ENCODE results near the gene CREM.
A peak's percentile ranks its signal among the peaks of the same experiment; 100 is the strongest.

CREM gene

DNA sequence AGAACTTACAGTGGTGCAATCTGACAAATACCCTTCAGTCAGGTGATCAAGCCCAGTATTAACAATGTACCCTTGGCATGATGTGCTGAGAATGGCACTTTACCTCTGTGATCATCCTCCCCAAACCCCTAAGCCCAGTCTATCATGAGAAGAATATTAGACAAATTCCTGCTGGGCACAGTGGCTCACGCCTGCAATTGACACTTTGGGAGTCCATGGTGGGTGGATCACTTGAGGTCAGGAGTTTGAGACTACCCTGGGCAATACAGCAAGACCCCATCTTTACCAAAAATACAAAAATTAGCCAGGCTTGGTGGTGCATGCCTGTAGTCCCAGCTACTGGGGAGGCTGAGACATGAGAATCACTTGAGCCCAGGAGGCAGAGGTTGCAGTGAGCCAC, 29.1 kb upstream of the CREM start:
- Histone ChIP-seq H3K36me3 (ENCODE audit: insufficient read depth, low read length) (no peaks in the 10 kb centered on the region), H3K9ac (ENCODE audit: low read depth, low read length) (no peak overlapping the region), H3K4me1 (ENCODE audit: insufficient read depth, low read length) (no peaks in the 10 kb centered on the region), H3K4me3 (ENCODE audit: low read length) (no peak overlapping the region), H3K27ac (ENCODE audit: low read depth, low read length) (no peak overlapping the region), H3K27me3 (ENCODE audit: insufficient read depth, low read length) (no peaks in the 10 kb centered on the region), H3K9me3 (ENCODE audit: insufficient read depth, low read depth, low read length) (0 out of 2 replicates have a peak, but pooled peaks cover 5% of the 10 kb centered on the region)
- 82% methylated on average over 1 of the region's 1 CpG for WGBS

DNA sequence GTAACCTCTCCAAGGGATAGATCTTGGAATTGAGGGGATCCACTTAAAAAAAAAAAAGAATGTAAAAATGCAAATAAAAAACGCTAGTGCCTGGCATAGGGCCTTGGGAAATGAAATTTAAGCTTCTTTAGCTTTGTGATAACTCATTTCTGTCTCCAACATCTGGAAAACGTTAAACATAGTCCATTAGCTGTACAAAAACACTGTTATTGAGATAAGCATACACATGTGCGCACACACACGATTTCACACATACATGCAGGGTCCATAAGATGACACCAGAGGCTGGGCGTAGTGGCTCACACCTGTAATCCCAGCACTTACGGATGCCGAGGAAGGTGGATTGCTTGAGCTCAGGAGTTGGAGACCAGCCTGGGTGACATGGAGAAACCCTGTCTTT, 22.8 kb upstream of the CREM start:
- Histone ChIP-seq H3K4me3 (ENCODE audit: low read length) (no peak overlapping the region), H3K9me3 (ENCODE audit: insufficient read depth, low read depth, low read length) (no peaks in the 10 kb centered on the region), H3K27me3 (ENCODE audit: insufficient read depth, low read length) (no peaks in the 10 kb centered on the region), H3K27ac (ENCODE audit: low read depth, low read length) (no peak overlapping the region), H3K9ac (ENCODE audit: low read depth, low read length) (no peak overlapping the region), H3K36me3 (ENCODE audit: insufficient read depth, low read length) (no peaks in the 10 kb centered on the region), H3K4me1 (ENCODE audit: insufficient read depth, low read length) (no peaks in the 10 kb centered on the region)
- 82% methylated on average over 7 of the region's 7 CpGs for WGBS

DNA sequence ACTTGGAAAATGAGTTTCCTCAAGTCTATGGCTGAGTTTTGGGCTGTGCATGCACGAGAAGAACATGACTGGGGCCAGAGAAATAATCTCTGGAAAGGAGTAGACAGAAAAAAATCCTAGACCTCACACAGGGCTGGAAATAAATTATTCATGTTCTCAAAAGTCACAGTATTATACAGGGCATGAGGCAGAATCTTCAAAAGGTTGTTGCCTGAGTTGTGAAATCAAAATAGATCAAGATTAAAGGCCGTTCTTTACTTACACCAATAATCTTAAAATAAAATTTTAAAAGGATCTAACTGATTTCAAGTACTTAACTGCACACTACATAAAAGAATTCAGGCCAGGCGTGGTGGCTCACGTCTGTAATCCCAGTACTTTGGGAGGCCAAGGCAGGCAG, 14.1 kb upstream of the CREM start:
- no peak overlapping the region for H3K4me3 ChIP-seq (ENCODE audit: low read length)
- WGBS: 91% methylated on average over 4 of the region's 4 CpGs
- no peak overlapping the region for H3K9ac ChIP-seq (ENCODE audit: low read depth, low read length)
- no peaks in the 10 kb centered on the region for H3K27me3 ChIP-seq (ENCODE audit: insufficient read depth, low read length)
- H3K27ac ChIP-seq (ENCODE audit: low read depth, low read length): no peak overlapping the region
- H3K36me3 ChIP-seq (ENCODE audit: insufficient read depth, low read length): no peaks in the 10 kb centered on the region
- H3K9me3 ChIP-seq (ENCODE audit: insufficient read depth, low read depth, low read length): no peaks in the 10 kb centered on the region
- H3K4me1 ChIP-seq (ENCODE audit: insufficient read depth, low read length): no peaks in the 10 kb centered on the region

DNA sequence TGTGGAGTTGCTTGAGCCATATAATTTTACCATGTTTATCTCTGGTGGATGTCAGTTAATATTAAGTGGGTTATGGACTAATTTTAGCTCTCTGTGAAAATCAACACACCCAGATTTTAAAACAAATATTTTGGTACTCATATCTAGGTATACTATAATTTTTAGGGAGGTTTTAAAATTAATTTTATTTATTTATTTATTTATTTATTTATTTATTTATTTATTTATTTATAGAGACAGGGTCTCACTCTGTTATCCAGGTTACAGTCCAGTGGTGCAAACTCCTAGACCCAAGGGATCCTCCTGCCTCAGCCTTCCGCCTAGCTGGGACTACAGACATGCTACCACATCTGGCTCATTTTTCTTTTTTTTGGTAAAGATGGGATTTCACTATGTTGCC, 7.3 kb upstream of the CREM start:
- no peaks in the 10 kb centered on the region for H3K4me1 ChIP-seq (ENCODE audit: insufficient read depth, low read length)
- H3K27ac ChIP-seq (ENCODE audit: low read depth, low read length): no peak overlapping the region
- H3K36me3 ChIP-seq (ENCODE audit: insufficient read depth, low read length): no peaks in the 10 kb centered on the region
- H3K9me3 ChIP-seq (ENCODE audit: insufficient read depth, low read depth, low read length): no peaks in the 10 kb centered on the region
- H3K9ac ChIP-seq (ENCODE audit: low read depth, low read length): no peak overlapping the region
- 94% methylated on average over 1 of the region's 1 CpG for WGBS
- H3K27me3 ChIP-seq (ENCODE audit: insufficient read depth, low read length): no peaks in the 10 kb centered on the region
- H3K4me3 ChIP-seq (ENCODE audit: low read length): no peak overlapping the region

DNA sequence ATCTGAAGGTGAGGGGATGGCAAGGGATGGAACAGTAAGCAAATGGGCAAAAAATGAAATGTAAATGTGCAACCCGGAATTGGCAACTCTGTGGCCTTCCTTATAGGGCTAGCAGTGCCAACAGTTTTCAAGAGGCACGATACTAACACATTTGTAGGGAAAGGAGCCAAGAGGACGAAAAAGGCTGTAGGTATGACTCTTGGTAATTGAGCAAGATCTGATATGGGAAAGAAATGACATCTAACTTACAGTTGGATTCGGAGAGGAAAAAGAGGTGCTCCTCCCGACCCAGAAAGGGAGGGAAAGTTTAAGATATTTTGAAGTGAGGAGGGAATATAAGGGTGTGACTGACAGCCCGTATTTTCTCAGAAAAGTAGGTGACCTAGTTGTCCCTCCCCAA, 2.1 kb upstream of the CREM start:
- Histone ChIP-seq H3K36me3 (ENCODE audit: insufficient read depth, low read length) (no peaks in the 10 kb centered on the region), H3K4me3 (ENCODE audit: low read length) (no peak overlapping the region), H3K9me3 (ENCODE audit: insufficient read depth, low read depth, low read length) (no peaks in the 10 kb centered on the region), H3K9ac (ENCODE audit: low read depth, low read length) (no peak overlapping the region), H3K27ac (ENCODE audit: low read depth, low read length) (no peak overlapping the region), H3K27me3 (ENCODE audit: insufficient read depth, low read length) (no peaks in the 10 kb centered on the region), H3K4me1 (ENCODE audit: insufficient read depth, low read length) (no peaks in the 10 kb centered on the region)
- 90% methylated on average over 5 of the region's 6 CpGs for WGBS

DNA sequence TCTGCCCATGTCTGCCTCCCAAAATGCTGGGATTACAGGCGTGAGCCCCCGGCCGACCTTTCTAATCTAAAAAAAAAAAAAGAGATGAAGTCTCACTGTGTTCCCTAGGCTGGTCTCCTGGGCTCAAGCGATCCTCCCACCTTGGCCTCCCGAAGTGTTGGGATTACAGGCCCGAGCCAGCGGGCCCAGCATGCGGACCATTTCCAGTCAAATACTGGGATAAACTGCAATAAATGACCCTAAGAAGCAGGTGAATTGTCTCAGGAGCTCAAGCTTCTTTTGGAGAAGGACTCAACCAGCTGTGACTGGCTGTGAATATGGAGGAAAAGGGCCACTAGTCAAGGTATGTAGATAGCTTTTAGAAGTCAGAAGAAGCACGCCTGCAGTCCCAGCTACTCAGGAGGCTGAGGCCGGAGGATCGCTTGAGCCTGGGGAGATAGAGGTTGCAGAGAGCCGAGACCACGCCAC, 550 bp upstream of the CREM start:
- Histone ChIP-seq H3K9me3 (ENCODE audit: insufficient read depth, low read depth, low read length) (no peaks in the 10 kb centered on the region), H3K27ac (ENCODE audit: low read depth, low read length) (no peak overlapping the region; the same call in 1 of the 2 replicates), H3K9ac (ENCODE audit: low read depth, low read length) (peak overlapping the region; percentile 70), H3K36me3 (ENCODE audit: insufficient read depth, low read length) (no peaks in the 10 kb centered on the region), H3K27me3 (ENCODE audit: insufficient read depth, low read length) (no peaks in the 10 kb centered on the region), H3K4me3 (ENCODE audit: low read length) (peak overlapping the region; percentile 63), H3K4me1 (ENCODE audit: insufficient read depth, low read length) (no peaks in the 10 kb centered on the region)
- 82% methylated on average over 13 of the region's 13 CpGs for WGBS

DNA sequence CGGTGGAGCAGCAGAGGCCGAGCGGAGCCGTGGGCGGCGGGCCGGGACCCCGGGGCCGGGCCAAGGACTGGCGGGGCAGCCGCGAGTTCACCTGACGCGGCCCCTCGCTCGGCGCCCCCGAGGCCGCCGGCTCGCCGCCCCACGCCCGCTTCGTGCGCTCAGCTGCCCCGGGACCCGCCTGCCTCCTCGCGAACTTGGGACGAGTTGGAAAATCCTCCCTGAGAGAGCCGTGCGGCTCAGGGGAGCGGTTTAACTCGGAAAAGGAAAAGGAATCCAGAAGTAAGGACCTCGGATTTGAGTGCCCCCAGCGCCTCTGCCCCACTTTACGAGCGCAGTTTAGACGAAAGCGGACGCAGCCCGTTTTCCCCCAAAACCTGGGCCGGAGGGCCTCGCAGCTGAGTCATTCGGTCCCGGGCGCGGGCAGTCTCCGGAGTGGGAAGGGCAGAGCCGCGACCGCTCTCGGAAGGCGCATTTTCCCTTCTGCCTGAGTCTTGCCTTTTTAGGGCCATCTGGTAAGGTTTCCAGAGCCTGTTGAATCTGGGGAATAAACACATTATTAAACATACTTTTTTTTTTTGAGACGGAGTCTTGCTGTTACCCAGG, 744 bp downstream of the CREM start:
- Histone ChIP-seq H3K4me3 (ENCODE audit: low read length) (peak overlapping the region; percentile 95), H3K36me3 (ENCODE audit: insufficient read depth, low read length) (no peaks in the 10 kb centered on the region), H3K27me3 (ENCODE audit: insufficient read depth, low read length) (no peaks in the 10 kb centered on the region), H3K9me3 (ENCODE audit: insufficient read depth, low read depth, low read length) (no peaks in the 10 kb centered on the region), H3K27ac (ENCODE audit: low read depth, low read length) (peak overlapping the region; percentile 99), H3K9ac (ENCODE audit: low read depth, low read length) (peak overlapping the region; percentile 98), H3K4me1 (ENCODE audit: insufficient read depth, low read length) (no peaks in the 10 kb centered on the region)
- WGBS: under 1% methylated on average over 56 of the region's 56 CpGs

DNA sequence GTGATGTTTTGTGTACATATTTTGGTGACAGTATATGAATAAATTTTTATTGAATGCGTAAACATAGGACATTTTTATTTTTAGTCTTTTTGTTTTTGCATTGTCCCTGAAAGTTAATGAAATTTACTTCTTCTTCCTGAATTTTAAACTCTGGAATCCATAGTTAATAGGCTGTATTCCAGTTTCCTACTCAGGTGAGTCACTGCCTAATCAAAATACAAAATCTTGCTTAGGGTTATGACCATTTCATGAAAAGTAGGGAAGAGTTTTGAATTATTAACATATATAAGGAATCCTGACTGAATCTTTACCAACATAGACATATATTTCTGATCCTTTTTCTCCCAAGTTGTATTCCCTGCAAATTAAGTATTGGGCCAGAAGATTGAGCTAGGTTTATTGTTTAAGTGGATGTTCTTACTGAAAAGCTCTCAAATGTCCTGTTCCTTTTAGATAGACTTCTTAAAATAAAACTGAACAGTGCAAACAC, 2.6 kb downstream of the CREM start:
- Histone ChIP-seq H3K9me3 (ENCODE audit: insufficient read depth, low read depth, low read length) (no peaks in the 10 kb centered on the region), H3K4me3 (ENCODE audit: low read length) (no peak overlapping the region), H3K9ac (ENCODE audit: low read depth, low read length) (no peak overlapping the region), H3K27ac (ENCODE audit: low read depth, low read length) (peak overlapping the region; percentile 14; the same call in 1 of the 2 replicates), H3K36me3 (ENCODE audit: insufficient read depth, low read length) (no peaks in the 10 kb centered on the region), H3K4me1 (ENCODE audit: insufficient read depth, low read length) (no peaks in the 10 kb centered on the region), H3K27me3 (ENCODE audit: insufficient read depth, low read length) (no peaks in the 10 kb centered on the region)
- 78% methylated on average over 1 of the region's 1 CpG for WGBS

DNA sequence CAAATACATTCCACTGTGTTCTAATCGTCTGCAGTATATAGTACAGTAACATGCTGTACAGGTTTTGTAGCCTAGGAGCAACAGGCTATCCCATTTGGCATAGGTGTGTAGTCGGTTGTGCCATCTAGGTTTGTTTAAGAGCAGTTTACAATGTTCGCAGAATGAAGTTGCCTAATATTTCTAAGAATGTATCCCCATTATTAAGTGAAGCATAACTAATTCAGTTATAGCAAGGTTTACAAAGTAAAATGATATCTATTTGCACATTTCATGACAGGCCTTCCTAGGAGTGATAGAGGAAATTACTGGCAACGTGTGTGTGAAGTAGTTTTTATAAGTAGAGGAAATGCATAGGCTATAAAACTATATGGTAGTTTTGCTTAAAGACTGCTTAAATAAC, 4.0 kb downstream of the CREM start:
- H3K27ac ChIP-seq (ENCODE audit: low read depth, low read length): no peak overlapping the region
- H3K27me3 ChIP-seq (ENCODE audit: insufficient read depth, low read length): no peaks in the 10 kb centered on the region
- H3K9ac ChIP-seq (ENCODE audit: low read depth, low read length): no peak overlapping the region
- no peaks in the 10 kb centered on the region for H3K4me1 ChIP-seq (ENCODE audit: insufficient read depth, low read length)
- no peak overlapping the region for H3K4me3 ChIP-seq (ENCODE audit: low read length)
- H3K9me3 ChIP-seq (ENCODE audit: insufficient read depth, low read depth, low read length): no peaks in the 10 kb centered on the region
- H3K36me3 ChIP-seq (ENCODE audit: insufficient read depth, low read length): no peaks in the 10 kb centered on the region
- 97% methylated on average over 4 of the region's 4 CpGs for WGBS

DNA sequence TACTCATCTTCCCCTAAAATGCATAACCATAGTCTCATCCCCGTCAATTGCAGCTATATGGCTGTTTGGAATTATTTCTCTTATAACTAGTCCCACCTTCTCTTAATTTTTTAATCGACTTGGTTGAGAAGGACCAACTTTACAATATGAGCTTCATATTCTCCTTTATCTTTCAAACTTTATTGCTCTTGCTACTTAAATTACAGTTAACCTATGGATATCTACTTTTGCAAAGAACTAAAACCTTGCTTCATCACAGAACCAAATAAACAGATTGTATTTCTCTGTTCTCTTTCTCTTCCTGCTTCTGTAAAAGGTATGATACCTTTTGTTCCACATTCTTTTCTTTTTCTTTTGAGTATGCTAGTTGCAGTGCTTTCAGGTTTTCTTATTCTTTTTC, 6.1 kb downstream of the CREM start:
- H3K4me3 ChIP-seq (ENCODE audit: low read length): no peak overlapping the region
- H3K27ac ChIP-seq (ENCODE audit: low read depth, low read length): no peak overlapping the region
- no peaks in the 10 kb centered on the region for H3K4me1 ChIP-seq (ENCODE audit: insufficient read depth, low read length)
- no peaks in the 10 kb centered on the region for H3K9me3 ChIP-seq (ENCODE audit: insufficient read depth, low read depth, low read length)
- 83% methylated on average over 2 of the region's 2 CpGs for WGBS
- H3K36me3 ChIP-seq (ENCODE audit: insufficient read depth, low read length): no peaks in the 10 kb centered on the region
- no peak overlapping the region for H3K9ac ChIP-seq (ENCODE audit: low read depth, low read length)
- no peaks in the 10 kb centered on the region for H3K27me3 ChIP-seq (ENCODE audit: insufficient read depth, low read length)

DNA sequence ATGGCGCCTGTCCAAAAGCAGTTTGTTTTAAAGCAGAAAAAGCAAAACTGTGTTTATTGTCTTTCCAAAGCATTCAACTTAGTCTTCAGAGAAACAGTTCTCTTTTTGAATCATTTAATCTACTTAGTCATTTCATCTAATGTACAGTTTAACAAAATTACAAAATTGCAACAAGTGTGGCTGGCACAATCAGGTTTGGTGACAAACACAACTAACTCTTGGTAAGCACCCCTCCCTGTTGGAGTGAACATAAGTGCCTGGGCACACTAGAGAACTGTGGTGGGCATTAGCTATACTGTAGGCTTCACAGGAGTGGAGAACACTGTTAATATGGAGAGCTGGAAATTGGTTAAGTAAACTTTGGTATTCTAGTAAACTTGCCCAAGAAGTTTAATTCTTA, 6.9 kb downstream of the CREM start:
- H3K9me3 ChIP-seq (ENCODE audit: insufficient read depth, low read depth, low read length): no peaks in the 10 kb centered on the region
- no peak overlapping the region for H3K27ac ChIP-seq (ENCODE audit: low read depth, low read length)
- no peaks in the 10 kb centered on the region for H3K27me3 ChIP-seq (ENCODE audit: insufficient read depth, low read length)
- H3K9ac ChIP-seq (ENCODE audit: low read depth, low read length): no peak overlapping the region
- 53% methylated on average over 1 of the region's 1 CpG for WGBS
- no peaks in the 10 kb centered on the region for H3K4me1 ChIP-seq (ENCODE audit: insufficient read depth, low read length)
- H3K4me3 ChIP-seq (ENCODE audit: low read length): no peak overlapping the region
- H3K36me3 ChIP-seq (ENCODE audit: insufficient read depth, low read length): no peaks in the 10 kb centered on the region

DNA sequence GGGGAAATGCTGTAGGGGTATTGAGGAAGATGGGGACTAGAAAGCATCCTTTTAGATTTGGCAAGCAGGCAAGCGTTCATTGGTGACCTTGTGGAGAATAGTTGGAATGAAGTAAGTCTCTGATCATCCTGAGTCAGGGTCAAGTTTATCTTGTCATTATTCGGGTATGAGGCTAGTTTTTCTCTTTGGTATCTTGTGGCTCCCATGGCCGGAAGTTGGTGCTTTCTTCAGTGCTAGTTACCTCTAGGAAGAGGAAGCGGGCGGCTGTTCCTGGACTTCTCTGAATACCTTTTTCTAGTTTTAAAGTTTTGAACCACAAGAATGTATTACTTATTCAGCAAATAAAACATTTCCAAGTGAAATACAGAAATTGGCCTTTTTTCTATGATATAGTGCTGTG, 9.2 kb downstream of the CREM start:
- WGBS: 82% methylated on average over 3 of the region's 5 CpGs
- Histone ChIP-seq H3K9ac (ENCODE audit: low read depth, low read length) (no peak overlapping the region), H3K4me3 (ENCODE audit: low read length) (no peak overlapping the region), H3K27me3 (ENCODE audit: insufficient read depth, low read length) (no peaks in the 10 kb centered on the region), H3K27ac (ENCODE audit: low read depth, low read length) (no peak overlapping the region), H3K4me1 (ENCODE audit: insufficient read depth, low read length) (no peaks in the 10 kb centered on the region), H3K9me3 (ENCODE audit: insufficient read depth, low read depth, low read length) (no peaks in the 10 kb centered on the region), H3K36me3 (ENCODE audit: insufficient read depth, low read length) (no peaks in the 10 kb centered on the region)
